Measurements from ENCODE around the gene AP2A2.

AP2A2 gene

GRCh38 chr11:913043-913442 lies 12.6 kb upstream of the AP2A2 start:
- H3K4me3 ChIP-seq (ENCODE audit: low read depth, low read length), result no peak overlapping the region
- no peak for DNase-seq (ENCODE audit: low read depth)
- TF ChIP-seq CTCF (IDR thresholded peaks at IDR 0.05; ENCODE audit: low read depth, low read length, missing control alignments), result no peak

GRCh38 chr11:914204-914603 lies 11.5 kb upstream of the AP2A2 start:
- TF ChIP-seq CTCF (IDR thresholded peaks at IDR 0.05; ENCODE audit: low read depth, low read length, missing control alignments), result no peak
- no peak for DNase-seq (ENCODE audit: low read depth)
- no peak overlapping the region for H3K4me3 ChIP-seq (ENCODE audit: low read depth, low read length)

- no peak for DNase-seq (ENCODE audit: low read depth)
- no peak overlapping the region for H3K4me3 ChIP-seq (ENCODE audit: low read depth, low read length)
Observed at GRCh38 chr11:914747-915501, 10.7 kb upstream of the AP2A2 start.

GRCh38 chr11:917426-917825 lies 8.2 kb upstream of the AP2A2 start:
- no peak for TF ChIP-seq CTCF (IDR thresholded peaks at IDR 0.05; ENCODE audit: low read depth, low read length, missing control alignments)
- no peak overlapping the region for H3K4me3 ChIP-seq (ENCODE audit: low read depth, low read length)
- no peak for DNase-seq (ENCODE audit: low read depth)

More at GRCh38 chr11:914747-915501, 10.7 kb upstream of the AP2A2 start:
- no peak for TF ChIP-seq CTCF (IDR thresholded peaks at IDR 0.05; ENCODE audit: low read depth, low read length, missing control alignments)

- no peak overlapping the region for H3K4me3 ChIP-seq (ENCODE audit: low read depth, low read length)
- no peak for TF ChIP-seq CTCF (IDR thresholded peaks at IDR 0.05; ENCODE audit: low read depth, low read length, missing control alignments)
- DNase-seq (ENCODE audit: low read depth), result no peak
Observed at GRCh38 chr11:921921-922678, 3.6 kb upstream of the AP2A2 start.

- no peak overlapping the region for H3K4me3 ChIP-seq (ENCODE audit: low read depth, low read length)
- no peak for DNase-seq (ENCODE audit: low read depth)
- TF ChIP-seq CTCF (IDR thresholded peaks at IDR 0.05; ENCODE audit: low read depth, low read length, missing control alignments), result no peak
Observed at GRCh38 chr11:923691-924405, 1.8 kb upstream of the AP2A2 start.
